Heart right ventricle (tissue), 16 donors: ENCODE data around the gene ACVRL1. TPM values are rescaled to one million over a fixed set of nuclear protein-coding genes. Genes with fewer than 3 reads are reported as not detected.

Experiments
- ATAC-seq, 8 donors: fragments of 200-7000 bp; cut with Tn5 transposase; one replicate each; pipeline ENCODE4 v1.9.1; 2020; ENCODE audit warnings: mild to moderate bottlenecking in 8 of 8, moderate library complexity in 8 of 8, moderate number of reproducible peaks in 1 of 8
- DNase-seq, 2 donors: peaks; one replicate each; pipeline ENCODE4 v3.0.0-alpha.2; 2020
- H3K27ac ChIP-seq, 10 donors: fragments of 200-600 bp; sonication (generic) in 2 of 10; one replicate each; pipeline versions ENCODE4 v1.5.0 to v1.8.0; 2020 to 2022; ENCODE audit warnings: mild to moderate bottlenecking in 3 of 10
- H3K27me3 ChIP-seq, 7 donors: fragments of 200-600 bp; one replicate each; pipeline ENCODE4 v1.8.0; 2021 to 2022; ENCODE audit warnings: mild to moderate bottlenecking in 2 of 7
- H3K36me3 ChIP-seq, 9 donors: fragments of 200-600 bp; sonication (generic) in 1 of 9; one replicate each; pipeline versions ENCODE4 v1.5.0 to v1.8.0; 2020 to 2022; ENCODE audit warnings: mild to moderate bottlenecking in 2 of 9
- H3K4me1 ChIP-seq, 9 donors: fragments of 200-600 bp; sonication (generic) in 1 of 9; one replicate each; pipeline versions ENCODE4 v1.5.0 to v1.8.0; 2020 to 2022; ENCODE audit warnings: mild to moderate bottlenecking in 4 of 9
- H3K4me3 ChIP-seq, 10 donors: fragments of 200-600 bp; sonication (generic) in 2 of 10; one replicate each; pipeline versions ENCODE4 v1.5.0 to v1.8.0; 2020 to 2022; ENCODE audit warnings: mild to moderate bottlenecking in 7 of 10, moderate library complexity in 2 of 10
- H3K9me3 ChIP-seq, 11 donors: fragments of 200-600 bp in 10 of 11; sonication (generic) in 2 of 11; one replicate each; pipeline versions ENCODE4 v1.5.0 to v1.8.0; 2013 to 2022; ENCODE audit warnings: mild to moderate bottlenecking in 2 of 11, control low read depth in 1 of 11, moderate library complexity in 1 of 11
- WGBS, 2 donors: extraction: QIAGEN DNeasy Blood & Tissue Kit; methylation state at CpG; one replicate each; pipeline ENCODE4 v1.1.7; 2013; ENCODE audit warnings: inconsistent platforms in 1 of 2; 5-methylcytosine and 5-hydroxymethylcytosine counted together
- intact Hi-C, 10 donors: fragments of 100-400 bp; cut with DNase I; formaldehyde crosslinking; loops; one replicate each; pipeline versions ENCODE4 v1.11.1 to v1.14.2; 2022
- polyA plus RNA-seq, 2 donors: library from polyadenylated mRNA; stranded (reverse); fragments of 200-250 nt; gene quantifications; one replicate each; pipeline ENCODE4 v1.2.3, GENCODE V29; 2013
- total RNA-seq, 10 donors: library from RNA; stranded (reverse); fragmentation: NEBNext Ultra II Directional in 3 of 10; extraction: Animal tissue kit (Norgen Biotek cat#: 25700) in 3 of 10; gene quantifications; one replicate each; pipeline versions ENCODE4 v1.2.1 to v1.2.4, GENCODE V29; 2021 to 2023
- TF ChIP-seq, protein P1 (sequence below), 9 donors: fragments of 200-600 bp; sonication (generic) in 2 of 9; IDR thresholded peaks; one replicate each; pipeline versions ENCODE4 v1.5.0 to v1.8.0; 2021 to 2022; ENCODE audit warnings: antibody characterized with exemption in 9 of 9, mild to moderate bottlenecking in 5 of 9, moderate library complexity in 1 of 9
- donor health status: Arrhythmogenic right ventricular cardiomyopathy.
- donor health status: ischemic (EF 13 %, LVEDD 7.1; RV severe dilation, severe dysfunction).
- donor health status: healthy with polysubstance abuse.
- donor health status: DM: no; HTN: yes; CAD: no.
- donor health status: DM: no; HTN: no; CAD: no.
- donor health status: ischemic (EF 25% LVEDD 6.9; RV normal size, moderate dysfunction).
- donor health status: ischemic (EF 25% LVEDD 5.7; RV mildly dilated, moderate dysfunction).
- donor health status: healthy.
- donor health status: DM: yes; HTN: yes; CAD: no.
- donor health status: Ischemic cardiomyopathy.
- donor health status: ischemic (EF 35%, LVEDD 5.7; RV mildly dilated, moderate dysfunction).
- donor health status: nonischemic (EF 11% LVEDD 7.7; RV severe dilation, severe dysfunction).
- donor health status: DM: yes; HTN: yes; CAD: no.
- donor health status: PGD.
- donor health status: ischemic (EF 29% LVEDD 5.4; RV normal size, mild dysfunction).
- donor health status: nonischemic (EF 23%, LVEDD 6.1; RV moderate dilation, normal function).

The ACVRL1 gene
- total and polyA plus RNA-seq, 12 donors, result 16.6 to 68.0 (median 30.4) TPM

DNA sequence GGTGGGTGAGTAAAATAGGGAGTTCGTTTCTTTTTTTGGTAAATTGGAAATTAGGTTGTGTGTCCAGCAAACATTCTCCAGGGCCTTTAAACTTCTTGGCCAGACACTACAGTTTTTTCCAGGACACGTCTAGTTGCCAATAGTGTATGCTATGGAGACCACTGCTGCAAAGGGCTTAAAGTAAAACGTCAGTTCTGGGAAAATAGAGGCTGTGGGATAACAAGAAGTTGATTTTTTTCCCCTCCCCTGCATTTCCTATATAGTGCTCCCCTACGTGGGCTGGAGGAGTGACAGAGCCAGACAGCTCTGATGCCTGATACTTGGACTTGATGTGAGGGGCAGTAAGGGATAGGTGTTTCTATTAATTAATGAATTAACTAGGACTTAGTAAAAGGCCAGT is 46.6 kb downstream of the ACVRL1 start:
- DNase-seq (no peak), ATAC-seq (no peak)
- Histone ChIP-seq H3K9me3 (peaks cover 0 to 4% (median 0%) of the 10 kb centered on the region in 11 donors), H3K27me3 (no peaks in the 10 kb centered on the region), H3K36me3 (no peaks in the 10 kb centered on the region), H3K4me3 (peak overlapping the region in 2 of 10 donors; percentile 10 to 99), H3K4me1 (peaks cover 12 to 52% (median 40%) of the 10 kb centered on the region in 9 donors), H3K27ac (peak overlapping the region in 9 of 10 donors; percentile 1 to 99 (median 91))
- 15 to 17% methylated on average over 4 of the region's 4 CpGs for WGBS, 2 donors
- TF ChIP-seq, protein P1, sequence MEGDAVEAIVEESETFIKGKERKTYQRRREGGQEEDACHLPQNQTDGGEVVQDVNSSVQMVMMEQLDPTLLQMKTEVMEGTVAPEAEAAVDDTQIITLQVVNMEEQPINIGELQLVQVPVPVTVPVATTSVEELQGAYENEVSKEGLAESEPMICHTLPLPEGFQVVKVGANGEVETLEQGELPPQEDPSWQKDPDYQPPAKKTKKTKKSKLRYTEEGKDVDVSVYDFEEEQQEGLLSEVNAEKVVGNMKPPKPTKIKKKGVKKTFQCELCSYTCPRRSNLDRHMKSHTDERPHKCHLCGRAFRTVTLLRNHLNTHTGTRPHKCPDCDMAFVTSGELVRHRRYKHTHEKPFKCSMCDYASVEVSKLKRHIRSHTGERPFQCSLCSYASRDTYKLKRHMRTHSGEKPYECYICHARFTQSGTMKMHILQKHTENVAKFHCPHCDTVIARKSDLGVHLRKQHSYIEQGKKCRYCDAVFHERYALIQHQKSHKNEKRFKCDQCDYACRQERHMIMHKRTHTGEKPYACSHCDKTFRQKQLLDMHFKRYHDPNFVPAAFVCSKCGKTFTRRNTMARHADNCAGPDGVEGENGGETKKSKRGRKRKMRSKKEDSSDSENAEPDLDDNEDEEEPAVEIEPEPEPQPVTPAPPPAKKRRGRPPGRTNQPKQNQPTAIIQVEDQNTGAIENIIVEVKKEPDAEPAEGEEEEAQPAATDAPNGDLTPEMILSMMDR (IDR thresholded peaks at IDR 0.05), result no peak
- intact Hi-C loops, result no loop called here

DNA sequence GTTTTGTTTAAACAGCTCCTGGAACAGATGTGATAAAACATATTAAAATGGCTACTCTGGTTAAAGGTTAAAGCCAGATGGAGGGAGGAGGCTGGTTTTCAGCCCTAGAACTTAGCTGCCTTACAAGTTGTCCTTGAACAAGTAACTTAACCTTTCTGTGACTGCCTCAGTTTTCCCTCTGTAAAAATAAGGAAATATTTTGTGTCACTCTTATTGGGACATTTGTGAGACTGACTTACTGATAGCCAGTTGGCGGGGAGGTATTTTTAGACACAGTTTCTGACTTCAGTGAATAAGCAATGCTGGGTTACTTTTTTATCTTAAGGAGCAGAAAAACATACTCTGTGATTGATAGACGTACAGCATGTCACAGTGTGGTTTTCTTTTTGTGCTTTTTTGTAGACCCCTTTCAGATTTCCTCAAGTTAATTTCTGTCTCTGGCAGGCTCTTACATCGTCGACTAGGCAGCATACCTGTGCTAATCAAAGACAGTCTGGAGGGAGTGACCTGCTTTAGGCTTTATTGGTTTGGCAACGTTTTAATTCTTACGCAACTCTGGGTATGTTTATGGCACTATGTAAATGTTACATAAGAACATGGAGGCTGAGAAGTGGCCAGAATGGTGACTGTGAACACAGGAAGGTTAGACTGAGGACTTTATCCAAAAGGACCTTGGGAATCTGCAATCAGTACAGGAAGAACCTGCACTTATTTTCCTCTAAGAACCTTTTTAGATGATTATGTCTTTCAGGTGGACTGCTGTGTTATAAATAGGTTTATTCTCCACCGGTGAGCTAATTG is 47.5 kb downstream of the ACVRL1 start:
- peaks cover 17 to 61% (median 48%) of the 10 kb centered on the region in 9 donors for H3K4me1 ChIP-seq

DNA sequence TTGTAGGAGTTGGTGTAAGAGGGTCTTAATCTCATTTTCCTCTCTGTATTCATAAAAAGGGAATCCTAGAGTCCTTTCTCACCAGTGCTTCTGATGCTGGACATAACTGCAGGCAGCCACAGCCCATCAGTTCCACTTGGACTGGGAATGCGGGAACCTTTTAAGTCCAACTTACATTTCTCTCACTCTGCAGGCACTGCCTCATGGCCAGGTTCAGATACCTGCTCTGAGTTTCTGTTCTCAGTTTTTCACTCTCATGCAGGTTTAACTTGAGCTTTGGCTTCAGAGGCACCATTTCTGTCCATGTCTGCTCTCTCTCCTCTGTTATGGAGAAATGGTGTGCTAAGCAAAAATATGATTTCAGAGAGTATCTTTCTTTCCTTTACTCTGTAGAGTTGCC is 48.4 kb downstream of the ACVRL1 start:
- peaks cover 0 to 9% (median 0%) of the 10 kb centered on the region in 9 donors for H3K36me3 ChIP-seq
- H3K4me1 ChIP-seq, result peaks cover 16 to 61% (median 48%) of the 10 kb centered on the region in 9 donors
- TF ChIP-seq, protein P1 (IDR thresholded peaks at IDR 0.05), result no peak
- WGBS, 2 donors, result 86 to 91% methylated on average over 1 of the region's 1 CpG
- no peaks in the 10 kb centered on the region for H3K27me3 ChIP-seq
- DNase-seq (no peak), ATAC-seq (no peak)
- H3K9me3 ChIP-seq, result peaks cover 0 to 4% (median 0%) of the 10 kb centered on the region in 11 donors
- intact Hi-C loops, result no loop called here
- peak overlapping the region in 1 of 10 donors; percentile 96 for H3K27ac ChIP-seq
- H3K4me3 ChIP-seq, result no peak overlapping the region

More for the DNA sequence above, 47.5 kb downstream of the ACVRL1 start:
- peaks cover 0 to 4% (median 0%) of the 10 kb centered on the region in 11 donors for H3K9me3 ChIP-seq
- H3K36me3 ChIP-seq, result peaks cover 0 to under 1% (median 0%) of the 10 kb centered on the region in 9 donors
- TF ChIP-seq, protein P1 (IDR thresholded peaks at IDR 0.05), result no peak
- no peaks in the 10 kb centered on the region for H3K27me3 ChIP-seq
- ATAC-seq, result no peak
- peak overlapping the region in 2 of 10 donors; percentile 17 to 99 for H3K4me3 ChIP-seq
- DNase-seq, result no peak
- intact Hi-C loops, result no loop called here
- 38 to 47% methylated on average over 7 of the region's 7 CpGs for WGBS, 2 donors
- H3K27ac ChIP-seq, result peak overlapping the region in 9 of 10 donors; percentile 1 to 99 (median 91)

- Histone ChIP-seq H3K9me3 (peaks cover 0 to 4% (median 0%) of the 10 kb centered on the region in 11 donors), H3K36me3 (peaks cover 0 to 20% (median 0%) of the 10 kb centered on the region in 9 donors), H3K4me3 (no peak overlapping the region), H3K27ac (no peak overlapping the region), H3K4me1 (peaks cover 14 to 62% (median 34%) of the 10 kb centered on the region in 9 donors), H3K27me3 (no peaks in the 10 kb centered on the region)
- no peak for DNase-seq
- intact Hi-C loops, result no loop called here
- TF ChIP-seq, protein P1 (IDR thresholded peaks at IDR 0.05), result no peak
- 98 to 99% methylated on average over 13 of the region's 13 CpGs for WGBS, 2 donors
- no peak for ATAC-seq
Observed at GRCh38 chr12:51958542-51958941, 51.2 kb downstream of the ACVRL1 start.
